Measurements from ENCODE around the gene EZH1.
A peak's percentile ranks its signal among the peaks of the same experiment; 100 is the strongest.
"Not testable (repeated sequence)": the region's sequence is repeated elsewhere in the genome, so short reads cannot be mapped to it uniquely, and the experiment has no call there.

Gene EZH1

GRCh38 chr17:42667088-42667951, 77.5 kb downstream of the EZH1 start:
- DNase-seq = no peak

- not testable (repeated sequence) for DNase-seq
Measured at GRCh38 chr17:42666126-42666525, 78.7 kb downstream of the EZH1 start.

- no peak for DNase-seq
Measured at GRCh38 chr17:42665581-42666001, 79.2 kb downstream of the EZH1 start.

GRCh38 chr17:42660692-42661345, 84.0 kb downstream of the EZH1 start:
- DNase-seq = no peak

GRCh38 chr17:42659932-42660274, 84.9 kb downstream of the EZH1 start:
- DNase-seq = not testable (repeated sequence)

- peak in 4 of 5 donors; percentile 47 to 64 (median 60) for DNase-seq
Measured at GRCh38 chr17:42659079-42659931, 85.5 kb downstream of the EZH1 start, which contains the start of gene TUBG2. Gene TUBG2 (plus strand): TSS chr17:42659284. CDS start chr17:42659504, 220 bp downstream.

GRCh38 chr17:42657824-42658588, 86.8 kb downstream of the EZH1 start:
- no peak for DNase-seq

- no peak for DNase-seq
Measured at GRCh38 chr17:42655528-42655927, 89.3 kb downstream of the EZH1 start.

GRCh38 chr17:42653179-42654124, 91.4 kb downstream of the EZH1 start:
- DNase-seq = no peak

GRCh38 chr17:42651392-42651791, 93.4 kb downstream of the EZH1 start:
- no peak for DNase-seq

Measured in T-helper 1 cell (primary cell).